ENCODE data around the gene NFILZ.
"Not testable (repeated sequence)": the region's sequence is repeated elsewhere in the genome, so short reads cannot be mapped to it uniquely, and the experiment has no call there.

NFILZ gene

DNA sequence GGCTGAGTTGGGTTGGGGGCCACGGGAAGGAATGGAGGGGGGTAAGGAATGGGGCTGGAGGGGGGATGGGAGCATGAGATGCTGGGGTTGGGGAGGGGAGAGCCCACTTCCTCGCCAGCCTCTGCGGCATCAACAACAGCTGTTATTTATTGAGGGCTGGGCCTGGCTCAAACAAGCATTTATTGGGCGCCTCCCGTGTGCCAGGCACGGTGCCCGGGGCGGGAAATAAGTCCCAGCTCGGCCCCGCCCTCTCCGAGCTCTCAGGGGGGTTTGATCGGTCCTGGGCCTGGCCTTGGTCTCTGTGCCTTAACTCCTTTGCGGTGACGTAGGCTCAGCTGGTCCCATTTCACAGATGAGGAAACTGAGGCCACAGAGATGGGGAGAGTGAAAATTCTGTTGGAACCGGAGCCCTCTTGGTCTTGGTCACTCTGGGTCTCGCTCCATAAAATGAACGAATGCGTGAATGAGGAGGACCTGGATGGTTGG lies 19.0 kb upstream of the NFILZ start:
- DNase-seq (ENCODE audit: low spot score): no peak

GRCh38 chr19:8611877-8612806 lies 18.3 kb upstream of the NFILZ start:
- peak; percentile 81 for DNase-seq (ENCODE audit: low spot score)

- DNase-seq (ENCODE audit: low spot score): no peak
Measured at GRCh38 chr19:8612807-8613171, 17.6 kb upstream of the NFILZ start.

GRCh38 chr19:8614455-8614854 lies 16.0 kb upstream of the NFILZ start:
- DNase-seq (ENCODE audit: low spot score): no peak

DNA sequence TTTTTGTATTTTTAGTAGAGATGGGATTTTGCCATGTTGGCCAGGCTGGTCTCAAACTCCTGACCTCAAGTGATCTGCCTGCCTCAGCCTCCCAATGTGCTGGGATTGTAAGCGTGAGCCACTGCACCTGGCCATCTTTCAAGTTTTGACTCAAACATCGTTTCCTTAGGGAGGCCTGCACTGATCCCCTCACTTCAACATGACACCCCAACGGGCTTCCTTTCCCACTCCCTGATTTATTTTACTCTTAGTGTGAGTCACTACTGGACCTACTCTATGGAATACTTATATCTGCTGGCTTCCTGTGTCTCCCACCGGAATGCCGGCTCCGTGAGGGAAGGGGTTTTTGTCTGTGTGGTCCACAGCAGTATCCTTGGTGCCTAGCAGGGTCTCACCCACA lies 15.4 kb upstream of the NFILZ start:
- peak; percentile 42 for DNase-seq (ENCODE audit: low spot score)

GRCh38 chr19:8615813-8616596 lies 14.4 kb upstream of the NFILZ start:
- peak; percentile 81 for DNase-seq (ENCODE audit: low spot score)

DNA sequence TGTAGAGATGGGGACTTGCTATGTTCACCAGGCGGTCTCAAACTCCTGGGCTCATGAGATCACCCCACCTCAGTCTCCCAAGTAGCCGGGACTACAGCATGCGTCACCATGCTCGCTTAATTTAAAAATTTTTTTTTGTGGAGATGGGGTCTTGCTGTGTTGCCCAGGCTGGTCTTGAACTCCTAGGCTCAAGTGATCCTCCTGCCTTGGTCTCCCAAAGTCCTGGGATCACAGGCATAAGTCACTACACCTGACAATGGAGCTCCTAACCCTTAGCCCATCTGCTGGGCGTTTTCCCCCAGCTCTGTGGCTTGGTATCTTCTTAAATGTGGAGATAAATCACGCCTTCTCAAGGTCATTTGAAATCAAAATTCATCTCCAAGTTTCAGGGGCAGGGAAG lies 13.6 kb upstream of the NFILZ start:
- DNase-seq (ENCODE audit: low spot score): no peak

DNA sequence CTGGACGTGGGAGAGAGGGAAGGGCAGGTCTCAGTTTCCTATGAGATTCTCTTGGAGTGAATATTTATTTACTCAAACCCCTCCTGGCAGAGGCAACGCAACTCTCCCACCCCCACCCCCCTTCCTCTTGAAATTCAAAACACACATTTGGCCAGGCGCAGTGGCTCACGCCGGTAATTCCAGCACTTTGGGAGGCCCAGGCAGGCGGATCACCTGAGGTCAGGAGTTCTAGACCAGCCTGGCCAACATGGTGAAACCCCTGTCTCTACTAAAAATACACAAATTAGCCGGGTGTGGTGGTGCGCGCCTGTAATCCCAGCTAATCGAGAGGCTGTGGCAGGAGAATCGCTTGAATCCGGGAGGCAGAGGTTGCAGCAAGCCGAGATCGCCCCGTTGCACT lies 13.1 kb upstream of the NFILZ start:
- not testable (repeated sequence) for DNase-seq (ENCODE audit: low spot score)

GRCh38 chr19:8617984-8618383 lies 12.4 kb upstream of the NFILZ start:
- DNase-seq (ENCODE audit: low spot score): no peak

- DNase-seq (ENCODE audit: low spot score): no peak
Measured at GRCh38 chr19:8618751-8619150, 11.7 kb upstream of the NFILZ start.

GRCh38 chr19:8622886-8623285 lies 7.5 kb upstream of the NFILZ start:
- DNase-seq (ENCODE audit: low spot score): not testable (repeated sequence)

- no peak for DNase-seq (ENCODE audit: low spot score)
Measured at GRCh38 chr19:8626842-8627241, 3.6 kb upstream of the NFILZ start.

DNA sequence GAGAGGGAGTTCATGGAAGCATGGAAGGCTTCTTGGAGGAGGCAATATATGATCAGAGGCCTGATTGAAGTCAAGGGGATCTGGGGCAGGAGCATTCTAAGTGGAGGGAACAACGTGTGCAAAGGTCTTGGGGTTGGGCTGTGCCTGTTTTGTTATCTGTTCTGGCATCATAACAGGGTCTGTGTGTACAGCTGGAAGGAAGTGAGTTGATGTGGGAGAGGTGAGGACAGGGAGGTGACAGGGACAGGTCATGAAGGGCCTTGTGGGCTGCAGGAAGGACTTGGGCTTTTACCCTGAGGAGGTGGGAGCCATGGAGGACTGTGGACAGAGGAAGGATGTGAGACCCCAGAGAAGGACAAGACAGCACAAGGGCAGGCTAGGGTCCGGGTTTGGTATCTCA lies 1.2 kb upstream of the NFILZ start:
- DNase-seq (ENCODE audit: low spot score): no peak

DNA sequence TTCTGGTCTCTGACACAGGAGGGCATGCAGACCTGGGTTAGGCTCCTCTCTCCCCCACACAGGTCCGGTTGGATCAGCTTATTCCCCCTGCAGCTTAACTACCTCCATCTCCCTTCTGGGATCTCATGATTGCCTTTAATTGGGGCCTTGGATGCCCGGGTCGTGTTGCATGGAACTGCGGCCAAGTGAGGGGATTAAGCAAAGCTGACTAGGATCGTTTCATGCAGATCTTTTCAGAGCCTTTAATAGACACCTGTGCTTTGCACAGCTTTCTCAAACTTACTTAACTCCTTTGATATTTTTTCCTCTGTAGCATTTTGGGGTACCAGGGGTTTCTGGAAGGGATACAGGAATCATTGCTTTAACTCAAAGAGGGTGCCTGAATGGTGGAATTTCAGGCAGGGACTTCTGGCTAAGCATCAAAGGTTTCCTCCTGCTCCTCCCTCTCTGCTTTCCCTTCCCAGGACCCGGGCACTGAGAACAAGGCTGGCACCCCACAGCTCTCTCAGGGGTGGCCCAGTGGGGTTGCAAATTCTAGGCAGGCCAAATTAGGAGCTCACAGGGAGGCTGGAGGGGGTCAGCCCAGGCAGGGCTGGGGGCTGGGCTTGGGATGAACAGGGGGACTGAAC lies 477 bp downstream of the NFILZ start:
- DNase-seq (ENCODE audit: low spot score): no peak

- DNase-seq (ENCODE audit: low spot score): no peak
Measured at GRCh38 chr19:8631425-8631819, 989 bp downstream of the NFILZ start.

DNA sequence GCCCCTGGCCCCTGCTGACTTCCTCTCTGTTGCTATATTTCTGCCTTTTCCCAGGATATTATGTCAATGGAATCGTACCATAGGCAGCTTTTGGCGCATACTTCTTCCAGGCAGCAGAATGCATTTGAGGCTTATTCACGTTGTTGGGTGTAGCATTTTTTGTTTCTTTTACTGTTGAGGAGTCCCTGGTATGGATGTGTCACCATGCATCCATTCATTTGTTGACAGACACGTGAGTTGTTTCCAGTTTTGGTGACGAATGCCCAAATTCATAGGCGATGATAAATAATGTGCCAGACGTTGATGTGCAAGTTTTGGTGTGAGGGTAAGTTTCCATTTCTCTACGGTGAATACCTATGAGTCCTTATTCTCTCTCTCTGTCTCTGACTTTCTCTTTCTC lies 5.0 kb downstream of the NFILZ start:
- DNase-seq (ENCODE audit: low spot score): no peak

GRCh38 chr19:8637070-8637469 lies 6.6 kb downstream of the NFILZ start:
- DNase-seq (ENCODE audit: low spot score): not testable (repeated sequence)

- no peak for DNase-seq (ENCODE audit: low spot score)
Measured at GRCh38 chr19:8638078-8638619, 7.7 kb downstream of the NFILZ start.

GRCh38 chr19:8639821-8640401 lies 9.5 kb downstream of the NFILZ start:
- no peak for DNase-seq (ENCODE audit: low spot score)

GRCh38 chr19:8640402-8641004 lies 10.1 kb downstream of the NFILZ start:
- no peak for DNase-seq (ENCODE audit: low spot score)

GRCh38 chr19:8641221-8641907 lies 10.9 kb downstream of the NFILZ start:
- DNase-seq (ENCODE audit: low spot score): no peak
